GM19238 (cell line): ENCODE data around the gene ATG101.

ENCODE experiments used
- DNase-seq: peaks from one replicate; pipeline ENCODE4 v3.0.0; 2011; ENCODE audit warnings: low spot score; ENCODE audit not compliant: insufficient read length

Gene ATG101

GRCh38 chr12:52079576-52080402, 10.0 kb downstream of the ATG101 start, which contains the start of gene SMIM41:
TSS of gene SMIM41 (plus strand) at chr12:52079704. CDS start at chr12:52079780, 76 bp downstream.
- DNase-seq = no peak

GRCh38 chr12:52080403-52081251, 10.8 kb downstream of the ATG101 start:
- DNase-seq = no peak

GRCh38 chr12:52081263-52081733, 11.5 kb downstream of the ATG101 start:
- DNase-seq = peak; percentile 70

- no peak for DNase-seq
These were observed 12.4 kb downstream of the ATG101 start for GRCh38 chr12:52082026-52082668.

- no peak for DNase-seq
These were observed 12.8 kb downstream of the ATG101 start for GRCh38 chr12:52082669-52082987.

- peak; percentile 84 for DNase-seq
These were observed 13.3 kb downstream of the ATG101 start for GRCh38 chr12:52082988-52083637.

- DNase-seq = no peak
These were observed 13.8 kb downstream of the ATG101 start for GRCh38 chr12:52083638-52083996.

GRCh38 chr12:52084491-52085231, 14.9 kb downstream of the ATG101 start:
- DNase-seq = no peak

GRCh38 chr12:52085682-52086180, 16.0 kb downstream of the ATG101 start:
- DNase-seq = no peak

- no peak for DNase-seq
These were observed 16.6 kb downstream of the ATG101 start for GRCh38 chr12:52086366-52086765.

- DNase-seq = no peak
These were observed 17.4 kb downstream of the ATG101 start for GRCh38 chr12:52086944-52087835.

- DNase-seq = peak; percentile 72
These were observed 18.4 kb downstream of the ATG101 start for GRCh38 chr12:52087961-52088820.

GRCh38 chr12:52089491-52089890, 19.7 kb downstream of the ATG101 start:
- DNase-seq = no peak

GRCh38 chr12:52090291-52090690, 20.5 kb downstream of the ATG101 start:
- DNase-seq = no peak

- no peak for DNase-seq
These were observed 21.3 kb downstream of the ATG101 start for GRCh38 chr12:52091061-52091460.

- no peak for DNase-seq
These were observed 22.1 kb downstream of the ATG101 start for GRCh38 chr12:52091869-52092268.

- no peak for DNase-seq
These were observed 23.6 kb downstream of the ATG101 start for GRCh38 chr12:52093346-52093745.

- no peak for DNase-seq
These were observed 26.7 kb downstream of the ATG101 start for GRCh38 chr12:52096332-52097044.
